Measurements from ENCODE around the gene SI.
"Not testable (repeated sequence)": the region's sequence is repeated elsewhere in the genome, so short reads cannot be mapped to it uniquely, and the experiment has no call there.

SI gene

DNA sequence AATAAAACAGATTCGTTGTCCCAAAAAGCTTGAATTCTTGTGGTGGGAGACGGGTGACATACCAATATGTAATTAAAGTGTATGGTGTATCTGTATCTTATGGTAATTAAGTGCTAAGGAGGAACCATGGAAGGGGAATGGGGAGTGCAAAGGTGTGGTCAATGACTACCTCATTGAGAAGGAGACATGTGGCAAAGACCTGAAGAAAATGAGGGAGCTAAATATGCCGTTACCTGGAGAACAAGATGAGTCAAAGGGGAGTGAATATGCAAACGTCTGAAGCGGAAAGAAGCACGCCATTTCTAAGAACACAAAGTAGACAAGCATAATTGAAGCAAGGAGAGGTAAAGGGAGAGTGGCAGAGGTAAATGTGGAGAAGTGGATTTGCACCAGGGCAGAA, 115.7 kb downstream of the SI start:
- TF ChIP-seq, protein P1, sequence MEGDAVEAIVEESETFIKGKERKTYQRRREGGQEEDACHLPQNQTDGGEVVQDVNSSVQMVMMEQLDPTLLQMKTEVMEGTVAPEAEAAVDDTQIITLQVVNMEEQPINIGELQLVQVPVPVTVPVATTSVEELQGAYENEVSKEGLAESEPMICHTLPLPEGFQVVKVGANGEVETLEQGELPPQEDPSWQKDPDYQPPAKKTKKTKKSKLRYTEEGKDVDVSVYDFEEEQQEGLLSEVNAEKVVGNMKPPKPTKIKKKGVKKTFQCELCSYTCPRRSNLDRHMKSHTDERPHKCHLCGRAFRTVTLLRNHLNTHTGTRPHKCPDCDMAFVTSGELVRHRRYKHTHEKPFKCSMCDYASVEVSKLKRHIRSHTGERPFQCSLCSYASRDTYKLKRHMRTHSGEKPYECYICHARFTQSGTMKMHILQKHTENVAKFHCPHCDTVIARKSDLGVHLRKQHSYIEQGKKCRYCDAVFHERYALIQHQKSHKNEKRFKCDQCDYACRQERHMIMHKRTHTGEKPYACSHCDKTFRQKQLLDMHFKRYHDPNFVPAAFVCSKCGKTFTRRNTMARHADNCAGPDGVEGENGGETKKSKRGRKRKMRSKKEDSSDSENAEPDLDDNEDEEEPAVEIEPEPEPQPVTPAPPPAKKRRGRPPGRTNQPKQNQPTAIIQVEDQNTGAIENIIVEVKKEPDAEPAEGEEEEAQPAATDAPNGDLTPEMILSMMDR (IDR thresholded peaks at IDR 0.05; ENCODE audit: insufficient read depth, low read length, poor library complexity, severe bottlenecking): no peak
- no peaks in the 10 kb centered on the region for H3K27me3 ChIP-seq (replicated peaks; ENCODE audit: control insufficient read depth, insufficient read depth, low read length)
- H3K36me3 ChIP-seq (ENCODE audit: control insufficient read depth, insufficient read depth, low read length): no peaks in the 10 kb centered on the region
- H3K4me3 ChIP-seq (replicated peaks; ENCODE audit: low read depth, low read length): no peak overlapping the region
- DNase-seq (ENCODE audit: extremely low read depth, insufficient read length): no peak

DNA sequence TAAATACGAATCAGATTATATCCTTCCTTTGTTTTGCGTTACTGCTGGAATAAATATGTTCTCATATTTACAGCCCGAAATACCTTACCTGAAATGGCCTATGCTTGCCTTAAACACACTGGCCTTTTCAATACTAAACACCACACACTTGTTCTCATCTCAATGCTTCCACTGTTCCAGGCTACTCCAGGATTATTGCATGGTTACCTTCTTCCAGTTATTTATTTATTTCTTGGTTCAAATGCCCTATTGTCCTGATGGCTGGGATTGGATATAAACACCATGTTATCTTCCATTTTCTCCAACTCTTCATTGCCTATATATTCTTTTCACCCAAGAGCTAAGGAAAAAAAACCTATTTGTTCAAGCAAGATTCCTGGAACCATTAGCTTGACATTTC, 125.3 kb downstream of the SI start:
- no peaks in the 10 kb centered on the region for H3K27me3 ChIP-seq (replicated peaks; ENCODE audit: control insufficient read depth, insufficient read depth, low read length)
- H3K36me3 ChIP-seq (ENCODE audit: control insufficient read depth, insufficient read depth, low read length): no peaks in the 10 kb centered on the region
- TF ChIP-seq, protein P1 (IDR thresholded peaks at IDR 0.05; ENCODE audit: insufficient read depth, low read length, poor library complexity, severe bottlenecking): no peak
- no peak for DNase-seq (ENCODE audit: extremely low read depth, insufficient read length)
- no peak overlapping the region for H3K4me3 ChIP-seq (replicated peaks; ENCODE audit: low read depth, low read length)

GRCh38 chr3:164951403-164951802, 126.9 kb downstream of the SI start:
- H3K4me3 ChIP-seq (replicated peaks; ENCODE audit: low read depth, low read length): peak overlapping the region; percentile 35
- H3K27me3 ChIP-seq (replicated peaks; ENCODE audit: control insufficient read depth, insufficient read depth, low read length); H3K36me3 ChIP-seq (ENCODE audit: control insufficient read depth, insufficient read depth, low read length); DNase-seq (ENCODE audit: extremely low read depth, insufficient read length): not testable (repeated sequence)

- no peak overlapping the region for H3K4me3 ChIP-seq (replicated peaks; ENCODE audit: low read depth, low read length)
- no peaks in the 10 kb centered on the region for H3K27me3 ChIP-seq (replicated peaks; ENCODE audit: control insufficient read depth, insufficient read depth, low read length)
- TF ChIP-seq, protein P1 (IDR thresholded peaks at IDR 0.05; ENCODE audit: insufficient read depth, low read length, poor library complexity, severe bottlenecking): no peak
- no peaks in the 10 kb centered on the region for H3K36me3 ChIP-seq (ENCODE audit: control insufficient read depth, insufficient read depth, low read length)
- DNase-seq (ENCODE audit: extremely low read depth, insufficient read length): no peak
Observed at GRCh38 chr3:164940745-164941144, 137.6 kb downstream of the SI start.

GRCh38 chr3:164929642-164930041, 148.7 kb downstream of the SI start:
- Histone ChIP-seq H3K4me3 (replicated peaks; ENCODE audit: low read depth, low read length) (no peak overlapping the region), H3K27me3 (replicated peaks; ENCODE audit: control insufficient read depth, insufficient read depth, low read length) (no peaks in the 10 kb centered on the region), H3K36me3 (ENCODE audit: control insufficient read depth, insufficient read depth, low read length) (no peaks in the 10 kb centered on the region)
- TF ChIP-seq, protein P1 (IDR thresholded peaks at IDR 0.05; ENCODE audit: insufficient read depth, low read length, poor library complexity, severe bottlenecking): no peak
- DNase-seq (ENCODE audit: extremely low read depth, insufficient read length): no peak

Data from GM06990 (cell line).